Measurements from ENCODE around the gene SLCO1B3. TPM values are rescaled to one million over a fixed set of nuclear protein-coding genes. Genes with fewer than 3 reads are reported as not detected.

The SLCO1B3 gene
- total RNA-seq, 6 experiments from 2014 or later, result 21.3 to 245 (median 65.4) TPM

GRCh38 chr12:20863056-20863455 is 52.6 kb downstream of the SLCO1B3 start:
- Histone ChIP-seq H3K4me1 (no peaks in the 10 kb centered on the region), H3K9me3 (no peaks in the 10 kb centered on the region), H3K27me3 (no peaks in the 10 kb centered on the region), H3K36me3 (peaks cover 0 to 81% (median 0%) of the 10 kb centered on the region in 4 donors), H3K27ac (no peak overlapping the region), H3K4me3 (no peak overlapping the region)
- DNase-seq (no peak), ATAC-seq (no peak)
- TF ChIP-seq CTCF (IDR thresholded peaks at IDR 0.05), result no peak
- WGBS (ENCODE audit: insufficient coverage, low coverage, low lambda C conversion rate, missing lambda C conversion rate), result 87% methylated on average over 3 of the region's 3 CpGs
- intact Hi-C loops (cut with DNase I), result no loop called here

GRCh38 chr12:20865873-20866272 is 55.4 kb downstream of the SLCO1B3 start:
- H3K9me3 ChIP-seq, result no peaks in the 10 kb centered on the region
- WGBS (ENCODE audit: insufficient coverage, low coverage, low lambda C conversion rate, missing lambda C conversion rate), result 45% methylated on average over 2 of the region's 2 CpGs
- H3K27me3 ChIP-seq, result no peaks in the 10 kb centered on the region
- H3K27ac ChIP-seq, result no peak overlapping the region
- peaks cover 0 to 66% (median 0%) of the 10 kb centered on the region in 4 donors for H3K36me3 ChIP-seq
- intact Hi-C loops (cut with DNase I), result no loop called here
- H3K4me1 ChIP-seq, result no peaks in the 10 kb centered on the region
- H3K4me3 ChIP-seq, result no peak overlapping the region
- ATAC-seq (no peak), DNase-seq (no peak)
- TF ChIP-seq CTCF (IDR thresholded peaks at IDR 0.05) (no peak), POLR2A (IDR thresholded peaks at IDR 0.05) (no peak)

GRCh38 chr12:20868277-20868676 is 57.8 kb downstream of the SLCO1B3 start:
- Histone ChIP-seq H3K9me3 (no peaks in the 10 kb centered on the region), H3K4me1 (no peaks in the 10 kb centered on the region), H3K4me3 (no peak overlapping the region), H3K27me3 (no peaks in the 10 kb centered on the region), H3K27ac (no peak overlapping the region), H3K36me3 (peaks cover 0 to 54% (median 0%) of the 10 kb centered on the region in 4 donors)
- ATAC-seq (peak in 1 of 4 donors; percentile 7), DNase-seq (no peak)
- 87% methylated on average over 2 of the region's 2 CpGs for WGBS (ENCODE audit: insufficient coverage, low coverage, low lambda C conversion rate, missing lambda C conversion rate)
- intact Hi-C loops (cut with DNase I), result no loop called here
- no peak for TF ChIP-seq POLR2A (IDR thresholded peaks at IDR 0.05)
- no peak for TF ChIP-seq CTCF (IDR thresholded peaks at IDR 0.05)

- no peak overlapping the region for H3K4me3 ChIP-seq
- intact Hi-C loops (cut with DNase I), result no loop called here
- H3K4me1 ChIP-seq, result peaks cover 0 to 18% (median 0%) of the 10 kb centered on the region in 4 donors
- H3K27ac ChIP-seq, result no peak overlapping the region
- H3K36me3 ChIP-seq, result peaks cover 0 to 31% (median 0%) of the 10 kb centered on the region in 4 donors
- no peak for TF ChIP-seq CTCF (IDR thresholded peaks at IDR 0.05)
- TF ChIP-seq POLR2A (IDR thresholded peaks at IDR 0.05), result no peak
- H3K9me3 ChIP-seq, result no peaks in the 10 kb centered on the region
- no peak for DNase-seq
- peak in 1 of 4 donors; percentile 17 for ATAC-seq
- H3K27me3 ChIP-seq, result no peaks in the 10 kb centered on the region
Observed at GRCh38 chr12:20883288-20883687, 72.8 kb downstream of the SLCO1B3 start.

- no peak for DNase-seq
- Histone ChIP-seq H3K27ac (no peak overlapping the region), H3K4me3 (no peak overlapping the region), H3K36me3 (peaks cover 0 to 31% (median 0%) of the 10 kb centered on the region in 4 donors), H3K9me3 (no peaks in the 10 kb centered on the region), H3K27me3 (no peaks in the 10 kb centered on the region), H3K4me1 (peaks cover 0 to 18% (median 0%) of the 10 kb centered on the region in 4 donors)
- WGBS (ENCODE audit: insufficient coverage, low coverage, low lambda C conversion rate, missing lambda C conversion rate), result 27% methylated on average over 1 of the region's 1 CpG
- TF ChIP-seq POLR2A (IDR thresholded peaks at IDR 0.05) (no peak), CTCF (IDR thresholded peaks at IDR 0.05) (no peak)
- intact Hi-C loops (cut with DNase I), result no loop called here
- ATAC-seq, result peak; percentile 37 to 62 (median 46)
Observed at GRCh38 chr12:20885116-20885515, 74.6 kb downstream of the SLCO1B3 start.

Measured in right lobe of liver (tissue), 6 donors.